SH-SY5Y (cell line): ENCODE results near the gene CRYGB.

Source experiments
- GATA2 ChIP-seq: IDR thresholded peaks from 2 replicates; pipeline ENCODE4 v1.6.1; 2011; ENCODE audit warnings: mild to moderate bottlenecking, low read depth, low read length
- GATA3 ChIP-seq: IDR thresholded peaks from 2 replicates; pipeline ENCODE4 v1.6.1; 2011; ENCODE audit warnings: low read depth, mild to moderate bottlenecking, low read length, moderate library complexity

CRYGB gene

DNA sequence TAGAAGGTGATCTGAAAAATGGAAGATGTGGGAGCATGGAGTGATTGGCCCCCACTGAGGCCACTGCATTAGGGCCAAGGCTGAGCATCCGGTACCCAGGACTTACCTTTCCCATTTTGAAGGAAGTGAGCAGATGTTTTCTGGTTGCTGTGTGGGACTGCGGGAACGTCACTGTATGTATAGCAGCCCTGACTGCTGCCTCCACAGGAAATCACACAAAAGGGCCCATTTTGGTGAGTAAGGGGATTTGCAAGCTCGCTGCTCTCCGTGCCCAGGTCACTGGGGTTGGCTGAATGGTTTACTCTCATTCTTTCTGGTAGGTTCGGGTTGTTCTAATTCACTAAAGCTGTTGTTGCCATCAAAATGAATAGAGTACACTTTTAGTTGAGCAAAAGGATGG is at the start of gene CRYGB:
CRYGB (minus strand) TSS at position 153 of the 400 bp plus-strand sequence; CDS start at position 115, 38 bp downstream.
- no peak for TF ChIP-seq GATA2
- no peak for TF ChIP-seq GATA3

DNA sequence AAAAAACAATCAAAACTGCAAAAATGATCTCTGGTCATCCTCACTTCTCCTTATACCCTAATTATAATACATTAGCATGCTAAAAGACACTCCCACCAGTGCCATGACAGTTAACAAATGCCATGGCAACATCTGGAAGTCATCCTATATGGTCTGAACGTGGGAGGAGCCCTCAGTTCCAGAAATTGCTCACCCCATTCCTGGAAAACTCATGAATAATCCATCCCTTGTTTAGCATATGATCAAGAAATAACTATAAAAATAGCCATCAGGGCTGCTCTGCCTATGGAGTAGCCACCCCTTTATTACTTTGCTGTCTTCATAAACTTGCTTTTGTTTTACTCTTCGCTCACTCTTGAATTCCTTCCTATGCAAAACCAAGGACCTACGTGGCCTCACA is 49.6 kb upstream of the CRYGB start:
- TF ChIP-seq GATA3 (no peak), GATA2 (no peak)

- TF ChIP-seq GATA3 (no peak), GATA2 (no peak)
Observed at GRCh38 chr2:208192611-208193236, 46.8 kb upstream of the CRYGB start.

DNA sequence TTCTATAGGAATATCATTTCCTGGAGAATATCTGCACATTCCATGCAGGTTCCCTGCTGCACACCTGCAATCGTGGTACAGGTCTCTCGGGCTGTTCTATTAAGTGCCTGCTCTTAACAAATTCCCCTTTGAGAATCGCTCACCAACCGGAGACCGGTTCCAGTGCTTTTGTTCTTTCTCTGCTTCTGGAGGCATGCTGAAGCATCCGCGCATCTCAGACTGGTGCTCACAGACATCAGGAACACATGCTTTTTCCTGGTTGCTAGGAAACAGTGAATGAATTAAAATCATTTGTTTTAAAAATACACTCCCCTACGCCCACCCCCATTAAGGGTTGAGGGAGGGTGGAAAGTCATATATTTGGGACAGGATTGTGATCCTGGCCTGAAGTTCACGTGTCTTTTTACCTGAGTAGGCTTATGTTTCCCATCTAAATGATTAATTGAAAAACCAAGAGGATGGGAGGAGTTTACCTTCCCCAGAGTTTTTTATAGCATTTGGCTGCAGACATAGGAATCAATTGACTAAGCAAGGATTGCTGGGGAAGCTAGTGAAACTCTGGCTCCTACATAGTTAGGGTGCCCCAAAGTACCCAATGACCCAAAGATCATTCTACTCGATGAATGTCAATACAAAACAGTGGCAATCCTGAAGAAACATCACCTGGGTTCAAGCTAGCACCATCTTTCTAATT is 44.0 kb upstream of the CRYGB start, which contains the start of gene C2orf80:
C2orf80 (minus strand) TSS at position 221 of the 694 bp plus-strand sequence. CDS start 3,044 bp downstream, outside the sequence.
- TF ChIP-seq GATA3 (no peak), GATA2 (no peak)

- TF ChIP-seq GATA3 (no peak), GATA2 (no peak)
Observed at GRCh38 chr2:208189069-208189809, 43.3 kb upstream of the CRYGB start.

DNA sequence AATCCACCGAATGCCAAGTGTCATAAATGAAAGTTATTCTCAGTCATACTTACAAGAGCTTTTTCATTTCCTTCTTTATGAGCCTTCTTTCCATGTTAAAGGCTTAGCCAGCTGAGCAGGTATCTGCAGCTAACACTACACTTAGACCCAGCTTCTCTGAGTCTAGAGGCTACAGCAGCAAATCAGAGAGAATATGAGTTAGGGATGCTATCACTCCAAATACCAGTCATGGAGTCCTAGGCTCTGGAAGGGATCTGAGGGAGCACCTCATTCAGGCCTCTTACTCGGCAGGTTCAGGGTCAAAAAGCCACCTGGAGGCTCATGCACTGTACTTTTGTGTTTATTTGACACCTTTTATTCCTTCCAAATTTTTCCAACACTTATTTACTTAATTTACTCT is 40.9 kb upstream of the CRYGB start:
- TF ChIP-seq GATA2 (no peak), GATA3 (no peak)

DNA sequence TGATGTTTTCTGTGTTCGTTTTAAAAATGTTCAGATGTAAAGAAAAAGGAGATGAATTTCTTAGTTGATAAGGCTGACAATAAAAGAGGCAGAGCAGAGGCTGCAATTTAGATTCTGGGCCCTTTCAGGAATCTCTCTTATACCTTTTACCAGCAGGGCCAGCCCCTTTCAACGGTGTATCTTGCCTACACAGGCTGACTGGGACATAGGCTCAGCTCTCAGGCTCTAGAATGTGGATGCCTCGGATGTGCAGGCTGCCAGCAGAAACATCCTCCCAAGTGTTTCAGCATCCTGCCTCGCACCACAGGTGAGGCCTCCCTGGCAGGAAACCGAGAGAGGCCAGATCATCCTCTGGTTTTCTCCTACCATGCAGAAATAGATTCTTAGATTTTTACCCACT is 40.5 kb upstream of the CRYGB start:
- TF ChIP-seq GATA3, result no peak

- no peak for TF ChIP-seq GATA3
- TF ChIP-seq GATA2, result no peak
Observed at GRCh38 chr2:208183972-208184705, 38.2 kb upstream of the CRYGB start.

- TF ChIP-seq GATA2, result no peak
- TF ChIP-seq GATA3, result no peak
Observed at GRCh38 chr2:208183526-208183925, 37.6 kb upstream of the CRYGB start.

- TF ChIP-seq GATA3, result no peak
- TF ChIP-seq GATA2, result no peak
Observed at GRCh38 chr2:208182835-208183234, 36.9 kb upstream of the CRYGB start.

GRCh38 chr2:208179028-208179609 is 33.2 kb upstream of the CRYGB start:
- TF ChIP-seq GATA2, result no peak
- no peak for TF ChIP-seq GATA3

DNA sequence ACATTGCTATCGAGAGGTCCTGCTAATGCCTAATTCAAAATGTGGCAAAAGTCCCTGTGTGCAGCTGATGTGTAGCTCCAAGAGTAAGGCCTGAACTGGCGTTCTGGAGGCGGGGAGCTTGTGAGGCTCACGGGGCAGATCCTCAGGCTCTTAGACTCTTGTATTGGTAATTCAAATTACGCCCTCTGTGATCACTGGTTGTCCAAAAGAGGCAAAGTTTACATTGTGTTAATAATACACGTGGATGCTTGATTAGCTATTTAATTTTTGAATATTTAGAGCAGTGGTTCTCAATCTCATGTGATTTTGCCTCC is 29.8 kb upstream of the CRYGB start:
- TF ChIP-seq GATA2 (no peak), GATA3 (no peak)

- TF ChIP-seq GATA3 (no peak), GATA2 (no peak)
Observed at GRCh38 chr2:208175069-208175839, 29.3 kb upstream of the CRYGB start.
